Putamen (tissue), 1 donor: ENCODE data around the gene CCDC13.
"Not testable (repeated sequence)": the region's sequence is repeated elsewhere in the genome, so short reads cannot be mapped to it uniquely, and the experiment has no call there.

ENCODE experiments used
- DNase-seq: peaks from one replicate; pipeline ENCODE4 v3.0.0-alpha.2; 2016; ENCODE audit warnings: low spot score

The CCDC13 gene, protein sequence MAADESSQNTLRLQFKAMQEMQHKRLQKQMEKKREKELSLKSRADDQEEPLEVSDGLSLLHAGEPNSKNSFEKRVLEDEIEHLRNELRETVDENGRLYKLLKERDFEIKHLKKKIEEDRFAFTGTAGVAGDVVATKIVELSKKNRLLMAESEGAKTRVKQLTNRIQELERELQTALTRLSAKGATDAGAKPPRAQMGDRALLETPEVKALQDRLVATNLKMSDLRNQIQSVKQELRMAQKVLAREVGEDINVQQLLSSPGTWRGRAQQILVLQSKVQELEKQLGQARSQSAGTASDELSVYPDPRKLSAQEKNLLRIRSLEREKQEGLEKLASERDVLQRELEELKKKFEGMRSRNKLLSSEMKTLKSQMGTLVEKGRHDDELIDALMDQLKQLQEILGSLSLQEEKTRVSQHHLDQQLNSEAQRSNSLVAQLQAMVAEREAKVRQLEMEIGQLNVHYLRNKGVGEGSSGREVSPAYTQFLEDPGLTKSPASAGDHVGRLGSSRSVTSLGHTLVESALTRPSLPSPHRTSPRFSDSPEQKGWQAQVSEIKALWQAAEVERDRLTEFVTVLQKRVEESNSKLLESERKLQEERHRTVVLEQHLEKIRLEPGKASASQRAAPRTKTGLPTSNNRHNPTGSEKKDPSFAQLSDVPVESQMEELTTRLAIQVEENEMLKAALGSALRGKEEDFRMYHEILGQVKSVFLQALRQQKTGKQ

DNA sequence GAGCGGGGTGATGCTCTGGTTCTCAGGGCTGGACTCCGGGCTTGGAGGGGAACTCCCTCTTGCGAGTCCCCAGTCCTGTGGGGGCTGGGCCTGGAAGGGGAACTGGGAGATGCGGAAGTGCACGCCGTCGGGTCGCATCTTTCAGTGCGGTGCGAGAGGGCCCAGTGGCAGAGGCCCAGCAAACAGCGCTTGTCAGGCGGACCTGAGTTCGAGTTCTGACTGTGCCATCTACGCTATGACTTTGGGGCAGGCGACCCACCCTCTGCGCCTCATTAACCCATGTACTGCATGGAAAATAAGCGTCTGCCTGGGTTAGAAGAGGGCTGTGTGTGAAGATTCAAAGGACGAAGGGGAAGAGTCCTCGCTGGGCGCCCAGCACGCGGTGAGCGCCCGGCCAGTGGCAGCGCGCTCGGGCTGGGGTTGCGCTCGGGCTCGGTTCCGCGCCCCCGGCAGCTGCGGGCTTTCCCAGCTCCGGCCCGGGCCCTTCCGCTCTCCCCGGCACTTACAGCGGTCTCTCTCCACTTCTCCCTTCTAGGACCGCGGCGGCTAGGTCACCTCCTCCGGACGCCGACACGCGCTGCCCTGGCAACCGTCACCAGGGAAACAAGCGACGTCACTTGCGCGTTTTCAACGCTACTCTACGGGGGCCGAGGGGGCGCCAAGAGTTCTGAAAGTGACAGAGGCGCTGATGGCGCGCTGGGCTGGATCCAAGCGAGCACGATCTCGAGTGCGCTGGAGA is at the start of gene CCDC13:
Gene CCDC13, minus strand, starts transcription at position 584 of the 739 bp plus-strand sequence. CDS start 14,908 bp downstream, outside the sequence.
- DNase-seq, result peak; percentile 94

DNA sequence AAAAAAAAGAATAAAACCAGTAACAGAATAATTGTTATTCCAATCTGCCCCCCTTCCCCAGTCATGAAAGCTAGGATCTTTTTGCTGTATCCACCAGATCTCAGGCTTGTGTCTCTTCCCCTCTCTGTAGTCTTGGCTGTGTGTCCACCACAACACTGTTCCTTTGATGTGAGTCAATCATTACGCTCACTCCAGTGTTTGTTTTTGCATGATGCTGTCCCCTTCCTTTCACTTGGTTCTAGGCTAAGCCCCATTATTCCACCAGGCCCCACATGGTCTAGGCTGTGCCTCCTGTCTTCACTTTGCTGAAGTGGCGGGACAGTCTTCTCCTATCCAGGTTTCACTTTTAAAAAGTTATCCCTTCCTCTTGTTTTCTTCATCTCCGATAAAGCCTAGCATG is 49.8 kb upstream of the CCDC13 start:
- no peak for DNase-seq

DNA sequence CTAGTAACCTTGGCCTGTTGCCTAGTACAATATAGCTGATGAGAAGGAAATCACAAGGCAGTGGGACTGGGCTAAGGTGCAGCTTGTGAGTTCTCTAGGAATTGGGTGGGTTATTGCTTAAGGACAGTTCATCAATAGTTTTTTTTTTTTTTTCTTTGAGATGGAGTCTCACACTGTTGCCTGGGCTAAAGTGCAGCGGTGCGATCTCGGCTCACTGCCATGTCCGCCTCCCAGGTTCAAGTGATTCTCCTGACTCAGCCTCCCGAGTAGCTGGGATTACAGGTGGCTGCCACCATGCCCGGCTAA is 47.6 kb upstream of the CCDC13 start:
- DNase-seq, result no peak

DNA sequence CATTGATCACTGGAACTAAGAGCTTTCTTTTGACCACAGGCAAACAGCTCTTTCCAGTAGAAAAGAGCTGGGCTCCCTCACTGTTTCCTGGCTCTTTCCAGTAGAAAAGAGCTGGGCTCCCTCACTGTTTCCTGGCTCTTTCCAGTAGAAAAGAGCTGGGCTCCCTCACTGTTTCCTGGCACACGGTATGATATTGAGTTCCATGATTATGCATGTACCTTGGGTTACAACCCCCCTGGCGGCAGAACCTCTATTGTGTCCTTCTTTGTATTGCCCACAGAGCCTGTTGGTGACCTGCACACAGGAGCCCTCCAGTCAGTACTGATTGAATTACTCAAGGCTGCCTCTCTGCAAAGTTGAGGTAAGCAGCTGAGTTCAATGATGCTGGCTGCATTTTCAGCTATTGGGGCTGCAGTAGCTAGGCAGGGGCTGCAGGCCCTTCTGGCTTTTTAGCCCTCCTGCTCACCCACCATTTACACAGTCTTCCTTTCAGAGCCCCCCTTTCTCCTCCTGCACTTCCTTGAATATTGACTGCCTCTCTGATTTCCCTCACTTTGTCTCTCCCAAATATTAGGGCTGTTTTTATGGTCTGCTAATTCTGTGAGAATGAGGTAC is 46.4 kb upstream of the CCDC13 start:
- no peak for DNase-seq

DNA sequence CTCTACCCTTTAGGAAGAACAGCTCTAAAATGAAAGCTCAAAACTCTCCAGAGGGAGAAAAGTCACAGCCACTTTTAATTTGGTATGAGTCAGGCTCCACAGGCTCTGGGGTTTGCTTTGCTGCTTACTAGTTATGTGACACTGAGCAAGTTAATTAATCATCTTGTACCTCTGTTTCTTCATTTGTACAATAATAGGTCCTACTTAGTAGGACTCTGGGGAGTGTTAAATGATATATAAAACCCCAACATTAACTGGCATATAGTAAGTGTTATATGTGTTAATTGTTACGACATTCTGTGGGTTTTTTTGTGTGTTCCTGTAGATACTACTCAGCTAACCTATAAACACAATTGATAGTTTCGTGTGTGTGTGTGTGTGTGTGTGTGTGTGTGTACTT is 42.8 kb upstream of the CCDC13 start:
- DNase-seq, result no peak

DNA sequence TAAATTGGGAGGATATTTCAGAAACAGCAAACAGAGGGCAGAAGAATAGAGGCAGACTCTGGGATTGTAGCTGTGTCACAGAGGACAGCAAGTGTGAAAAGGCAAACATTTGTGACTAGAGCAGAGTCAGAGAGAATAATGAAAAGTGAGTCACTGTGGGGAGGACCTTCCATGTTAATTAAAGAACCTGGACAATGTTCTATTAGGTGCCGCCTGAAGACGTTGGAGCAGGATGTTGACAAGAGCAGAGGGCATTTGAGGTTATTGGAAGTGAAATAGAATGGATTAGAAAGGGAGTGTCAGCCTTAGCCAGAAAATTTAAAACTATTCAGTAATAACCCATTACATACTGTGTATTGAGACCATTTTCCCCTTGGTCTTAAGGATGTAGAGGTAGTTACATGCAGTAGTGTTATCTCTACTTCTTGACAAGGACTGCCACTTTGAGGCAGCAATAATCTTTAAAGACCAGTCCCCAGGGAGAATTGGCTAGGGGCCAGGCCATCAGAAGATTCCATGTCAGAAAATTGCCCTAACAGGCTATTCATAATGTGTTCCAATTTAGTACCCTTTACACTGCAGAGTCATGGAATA is 42.0 kb upstream of the CCDC13 start:
- DNase-seq, result no peak

DNA sequence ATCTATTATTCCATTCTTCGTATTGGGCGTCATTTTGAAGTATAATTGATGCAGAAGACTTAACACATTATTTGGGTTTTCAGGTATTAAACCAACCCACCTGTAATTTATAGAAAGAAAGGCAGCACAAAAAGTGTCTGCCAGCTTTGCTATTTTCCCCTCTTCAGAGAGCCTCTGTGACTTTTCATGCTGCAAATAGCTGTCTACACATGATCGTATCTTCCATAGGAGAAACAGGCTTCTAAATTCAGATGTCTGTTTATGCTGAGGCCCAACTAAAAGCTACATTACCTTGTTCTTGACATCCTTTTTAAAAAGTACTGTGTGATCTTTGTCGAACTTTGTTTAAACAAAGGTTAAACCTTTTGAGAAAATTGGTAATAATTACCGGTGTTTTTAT is 41.2 kb upstream of the CCDC13 start:
- no peak for DNase-seq

DNA sequence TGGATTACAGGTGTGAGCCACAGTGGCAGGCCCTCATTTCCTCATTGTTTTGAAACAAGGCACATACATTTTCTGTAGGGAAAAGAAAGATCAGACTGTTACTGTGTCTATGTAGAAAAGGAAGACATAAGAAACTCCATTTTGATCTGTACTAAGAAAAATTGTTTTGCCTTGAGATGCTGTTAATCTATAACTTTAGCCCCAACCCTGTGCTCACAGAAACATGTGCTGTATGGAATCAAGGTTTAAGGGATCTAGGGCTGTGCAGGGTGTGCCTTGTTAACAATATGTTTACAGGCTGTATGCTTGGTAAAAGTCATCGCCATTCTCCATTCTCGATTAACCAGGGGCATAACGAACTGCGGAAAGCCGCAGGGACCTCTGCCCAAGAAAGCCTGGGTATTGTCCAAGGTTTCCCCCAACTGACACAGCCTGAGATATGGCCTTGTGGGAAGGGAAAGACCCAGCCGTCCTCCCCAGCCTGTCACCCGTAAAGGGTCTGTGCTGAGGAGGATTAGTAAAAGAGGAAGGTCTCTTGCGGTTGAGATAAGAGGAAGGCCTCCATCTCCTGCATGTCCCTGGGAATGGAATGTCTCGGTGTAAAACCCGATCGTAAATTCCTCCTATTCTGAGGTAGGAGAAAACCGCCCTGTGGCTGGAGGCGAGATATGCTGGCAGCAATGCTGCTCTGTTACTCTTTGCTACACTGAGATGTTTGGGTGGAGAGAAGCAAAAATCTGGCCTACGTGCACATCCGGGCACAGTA is 38.2 kb upstream of the CCDC13 start:
- not testable (repeated sequence) for DNase-seq

DNA sequence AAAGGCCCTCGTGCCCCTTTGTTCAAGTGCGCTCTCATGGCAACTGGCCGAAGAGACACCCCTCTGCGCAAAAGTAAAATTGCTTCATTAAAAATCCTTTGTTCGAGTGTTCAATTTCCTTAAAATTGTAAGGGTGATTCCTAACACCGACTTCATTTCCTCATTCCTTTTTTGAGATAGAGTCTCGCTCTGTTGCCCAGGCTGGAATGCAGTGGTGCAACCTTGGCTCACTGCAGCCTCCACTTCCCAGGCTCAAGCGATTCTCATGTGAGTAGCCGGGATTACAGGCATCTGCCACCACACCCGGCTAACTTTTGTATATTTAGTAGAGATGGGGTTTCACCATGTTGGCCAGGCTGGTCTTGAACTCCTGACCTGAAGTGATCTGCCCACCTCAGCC is 37.7 kb upstream of the CCDC13 start:
- DNase-seq, result not testable (repeated sequence)

DNA sequence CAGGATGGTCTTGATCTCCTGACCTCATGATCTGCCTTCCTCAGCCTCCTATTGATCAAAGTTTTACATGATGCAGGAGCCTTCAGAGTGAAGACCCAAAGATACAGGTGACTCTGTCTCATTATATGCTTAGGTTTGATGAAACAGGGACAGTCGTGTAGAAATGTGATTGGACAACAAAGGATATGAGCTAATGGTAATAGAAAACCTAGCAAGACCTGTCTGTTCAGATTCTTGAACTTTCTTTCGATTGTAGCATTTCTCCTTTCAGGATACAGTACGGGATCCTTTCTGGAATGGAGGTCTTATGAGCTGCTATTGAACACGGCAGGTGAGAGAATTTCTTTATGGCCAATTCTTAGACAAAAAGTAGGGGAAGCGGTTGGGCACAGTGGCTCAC is 36.1 kb upstream of the CCDC13 start, which contains the start of gene ACKR2:
Gene ACKR2, plus strand, starts transcription at position 244 of the 400 bp plus-strand sequence. CDS start 55,058 bp downstream, outside the sequence.
- no peak for DNase-seq

DNA sequence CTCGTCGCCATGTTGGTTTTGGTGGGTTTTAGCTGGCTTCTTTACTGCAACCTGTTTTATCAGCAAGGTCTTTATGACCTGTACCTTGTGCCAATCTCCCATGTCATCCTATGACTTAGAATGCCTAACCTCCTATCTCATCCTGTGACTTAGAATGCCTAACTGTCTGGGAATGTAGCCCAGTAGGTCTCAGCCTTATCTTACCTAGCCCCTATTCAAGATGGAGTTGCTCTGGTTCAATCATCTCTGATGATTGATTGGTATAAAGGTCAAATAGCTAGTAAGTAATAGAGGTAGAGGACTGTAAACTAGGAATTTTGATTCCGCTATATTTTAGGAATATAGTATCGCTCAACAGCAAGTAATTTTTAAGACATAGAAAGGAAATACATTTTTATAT is 34.9 kb upstream of the CCDC13 start:
- DNase-seq, result no peak

DNA sequence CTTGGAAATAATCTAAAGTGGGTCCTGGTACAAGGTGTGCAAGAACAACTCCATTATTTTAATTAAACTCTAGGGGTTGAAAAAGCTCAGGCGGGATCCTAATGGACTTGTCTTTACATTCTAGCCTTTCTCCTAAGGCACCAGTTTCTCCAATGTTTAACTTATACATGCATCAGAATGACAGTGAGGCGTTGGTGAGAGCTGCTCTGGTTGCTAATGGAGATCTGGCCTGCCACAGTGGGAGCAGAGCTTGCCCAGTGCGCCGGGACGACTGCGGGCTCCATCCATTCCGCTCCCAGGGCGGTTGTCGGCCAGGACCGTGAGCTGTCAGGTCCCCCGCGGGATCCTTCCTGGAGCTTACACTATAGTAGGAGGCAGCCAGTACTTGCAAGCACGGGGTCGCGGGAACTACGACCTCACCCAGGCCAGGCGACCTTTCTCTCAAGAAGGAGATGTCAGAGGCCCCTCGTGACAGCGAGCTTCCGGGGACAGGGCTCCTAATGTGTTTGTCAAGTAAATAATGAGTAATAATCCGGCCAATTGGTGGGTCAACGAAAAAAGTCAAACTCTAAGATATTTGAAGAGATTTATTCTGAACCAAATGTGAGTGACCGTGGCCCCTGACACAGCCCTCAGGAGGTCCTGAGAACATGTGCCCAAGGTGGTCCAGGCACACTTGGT is 32.2 kb upstream of the CCDC13 start:
- peak; percentile 4 for DNase-seq

DNA sequence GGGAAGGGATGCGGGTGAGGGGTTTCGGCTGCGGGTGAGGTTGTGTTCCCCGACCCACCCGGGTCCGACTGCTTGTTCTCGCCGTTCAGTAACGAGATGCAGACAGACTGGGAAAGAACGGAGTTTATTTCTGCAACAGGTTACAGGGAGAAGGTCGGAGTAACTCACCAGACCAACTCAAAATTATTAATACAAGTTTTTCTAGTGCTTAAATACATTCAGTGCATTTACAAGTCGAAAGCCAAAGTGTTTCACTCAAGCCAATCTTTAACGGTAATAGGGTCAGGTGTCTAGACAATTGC is 31.7 kb upstream of the CCDC13 start:
- DNase-seq, result peak; percentile 2

DNA sequence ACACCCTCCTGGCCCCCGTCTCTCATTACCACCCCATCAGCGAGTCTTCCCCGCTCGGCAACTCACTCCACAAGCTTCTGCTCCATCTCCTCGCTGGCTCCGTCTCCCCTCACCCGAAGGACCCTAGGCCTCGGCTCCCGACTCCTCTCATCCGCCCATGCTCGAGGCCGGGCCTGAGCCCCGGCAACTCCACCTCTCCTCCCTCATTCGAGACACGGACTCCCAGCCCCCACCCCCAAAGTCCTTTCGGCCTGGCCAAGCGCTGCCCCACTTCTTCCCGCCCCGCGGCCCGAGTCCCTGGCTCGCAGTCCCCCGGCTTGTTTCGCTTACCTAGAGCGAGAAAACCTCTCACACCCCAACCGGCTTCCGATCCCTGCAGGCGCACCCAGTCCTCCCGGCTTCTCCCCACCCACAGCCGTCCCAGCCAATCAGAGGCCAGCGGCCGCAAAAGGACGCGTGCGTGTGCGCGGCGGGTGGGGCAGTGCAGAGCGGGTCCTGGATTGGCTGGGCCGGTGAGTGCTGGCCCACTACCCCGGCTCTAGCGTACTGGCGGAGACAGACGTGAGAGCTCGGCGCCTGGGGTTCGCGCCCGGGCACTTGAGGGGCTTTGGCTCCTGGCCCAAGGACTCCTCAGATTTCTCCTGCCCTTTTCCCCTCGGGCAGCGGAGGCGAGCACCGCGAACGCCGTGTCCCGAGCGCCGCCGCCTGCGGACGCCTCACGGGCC is 31.2 kb upstream of the CCDC13 start, which contains the start of gene HIGD1A:
Gene HIGD1A, minus strand, starts transcription at position 385 of the 725 bp plus-strand sequence. CDS start 10,237 bp downstream, outside the sequence.
- DNase-seq, result peak; percentile 98

DNA sequence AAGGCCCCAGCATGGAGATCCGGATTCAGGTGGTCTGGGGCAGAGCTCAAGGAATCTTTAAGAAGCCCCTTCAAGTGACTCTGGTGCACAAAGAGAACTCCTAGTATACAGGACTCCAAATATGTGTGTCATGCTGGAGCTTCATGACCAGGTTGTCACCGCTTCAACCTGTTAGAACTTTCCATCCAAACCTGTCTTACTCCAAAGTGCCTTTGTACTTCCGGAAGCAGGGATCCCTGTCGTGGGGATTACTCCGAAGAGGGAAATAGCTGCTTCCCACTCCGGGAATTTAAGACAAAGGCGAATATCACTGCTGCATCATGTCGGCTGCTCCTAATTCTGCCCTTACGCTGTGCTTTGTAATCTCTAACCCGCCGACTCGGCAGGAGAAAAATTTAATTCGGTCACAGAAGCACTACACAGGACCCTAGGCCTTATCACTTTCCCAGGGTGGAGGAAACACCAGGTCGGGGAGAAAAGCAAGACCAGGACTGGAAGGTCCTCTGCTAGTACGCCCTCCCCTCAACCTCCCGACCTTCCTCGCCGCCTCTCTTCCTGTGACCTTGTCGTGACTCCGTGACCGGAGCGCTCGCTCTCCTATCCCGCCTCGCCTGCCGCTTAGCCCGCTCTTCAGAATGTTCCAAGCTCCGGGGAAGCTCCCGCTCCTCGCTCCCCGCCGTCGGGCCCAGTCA is 30.5 kb upstream of the CCDC13 start:
- no peak for DNase-seq

DNA sequence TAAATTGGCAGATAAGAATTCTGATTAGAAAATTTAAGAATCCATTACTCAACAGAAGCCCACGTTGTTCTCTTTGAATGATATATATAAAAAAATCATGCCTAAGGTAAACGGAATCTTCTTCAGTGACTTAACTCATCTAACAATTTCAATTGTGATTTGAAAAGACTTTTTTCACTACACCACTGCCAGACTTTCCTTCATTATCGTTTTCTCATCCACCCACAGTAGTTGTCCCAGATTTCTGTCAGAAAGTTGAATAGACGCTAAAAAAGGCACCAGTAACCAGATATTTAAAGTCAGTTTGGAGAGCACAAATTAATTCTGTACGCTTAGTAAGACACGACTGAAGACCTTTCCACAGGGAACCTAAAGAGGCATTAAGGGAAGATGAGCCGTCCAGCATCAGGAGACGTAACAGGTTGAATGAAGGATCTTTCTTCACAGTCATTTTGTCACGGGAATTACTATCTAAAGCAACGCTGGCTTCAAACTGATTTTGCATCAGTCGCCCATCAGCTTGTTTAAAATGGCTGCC is 29.9 kb upstream of the CCDC13 start:
- peak; percentile 62 for DNase-seq

DNA sequence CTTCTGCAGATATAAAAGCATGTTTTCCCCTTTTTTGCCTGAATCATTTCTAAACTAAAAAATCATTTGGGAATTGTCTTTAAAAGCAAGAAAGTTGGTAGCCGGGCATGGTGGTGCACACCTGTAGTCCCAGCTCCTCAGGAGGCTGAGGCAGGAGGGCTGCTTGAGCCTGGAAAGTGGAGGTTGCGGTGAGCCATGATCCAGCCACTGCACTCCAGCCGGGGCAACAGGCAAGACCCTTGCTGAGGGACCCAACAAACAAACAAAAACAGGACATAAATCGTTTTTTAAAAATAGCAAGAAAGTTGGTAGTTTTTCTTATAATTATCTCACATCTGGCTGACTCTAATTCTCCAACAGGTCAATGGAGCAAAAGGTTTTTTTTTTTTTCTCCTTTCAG is 28.7 kb upstream of the CCDC13 start:
- no peak for DNase-seq

DNA sequence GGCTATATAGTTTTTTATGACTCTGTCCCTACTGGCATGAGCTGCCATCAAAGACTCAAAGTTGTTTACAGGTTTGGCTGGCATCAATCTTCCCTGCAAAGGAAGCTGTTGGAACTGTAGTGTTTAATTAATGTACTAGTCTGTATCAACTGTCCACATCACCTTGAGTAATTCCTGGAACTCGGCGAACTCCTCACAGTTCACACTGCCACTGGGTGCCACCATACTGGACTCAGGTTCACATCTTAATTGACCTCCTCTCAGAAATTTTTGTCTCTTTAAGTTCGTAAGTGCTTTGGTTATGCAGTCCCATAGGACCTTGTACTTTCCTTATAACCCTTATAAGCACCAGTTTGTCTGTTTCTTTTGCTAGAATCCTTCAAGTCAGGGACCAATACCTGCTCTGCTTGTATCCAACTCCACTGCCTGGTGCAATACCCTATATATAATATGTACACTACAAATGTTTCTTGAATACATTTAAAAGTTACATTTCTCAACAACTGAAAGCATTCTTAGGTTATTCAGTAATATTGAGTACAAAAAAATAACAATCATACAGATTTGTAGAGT is 28.1 kb upstream of the CCDC13 start:
- DNase-seq, result no peak

DNA sequence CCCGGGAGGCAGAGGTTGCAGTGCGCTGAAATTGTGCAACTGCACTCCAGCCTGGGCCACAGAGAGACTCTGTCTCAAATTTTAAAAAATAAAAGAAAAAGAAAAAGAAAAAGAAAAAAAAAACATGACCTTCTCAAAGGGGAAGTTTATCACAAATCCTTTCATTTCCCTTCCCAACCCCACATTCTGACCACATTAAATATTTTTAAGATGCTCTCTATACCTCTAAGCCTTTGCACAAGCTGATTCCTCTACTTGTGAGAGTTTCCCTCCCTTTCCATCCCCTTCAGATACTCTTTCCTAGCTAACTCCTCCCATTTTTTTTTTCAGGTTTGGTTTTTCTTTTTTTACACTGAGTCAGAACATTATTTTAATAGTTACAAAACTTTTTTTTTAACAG is 27.2 kb upstream of the CCDC13 start:
- DNase-seq, result no peak
